HPDE6-E6E7 (cell line): ENCODE results near the gene SBNO1.
"Not testable (repeated sequence)": the region's sequence is repeated elsewhere in the genome, so short reads cannot be mapped to it uniquely, and the experiment has no call there.

ENCODE experiments used
- DNase-seq: peaks from one replicate; pipeline ENCODE4 v3.0.0; 2011; ENCODE audit warnings: missing footprints; ENCODE audit errors: extremely low spot score

Gene SBNO1

GRCh38 chr12:123248996-123249741 is 115.5 kb downstream of the SBNO1 start:
- not testable (repeated sequence) for DNase-seq

DNA sequence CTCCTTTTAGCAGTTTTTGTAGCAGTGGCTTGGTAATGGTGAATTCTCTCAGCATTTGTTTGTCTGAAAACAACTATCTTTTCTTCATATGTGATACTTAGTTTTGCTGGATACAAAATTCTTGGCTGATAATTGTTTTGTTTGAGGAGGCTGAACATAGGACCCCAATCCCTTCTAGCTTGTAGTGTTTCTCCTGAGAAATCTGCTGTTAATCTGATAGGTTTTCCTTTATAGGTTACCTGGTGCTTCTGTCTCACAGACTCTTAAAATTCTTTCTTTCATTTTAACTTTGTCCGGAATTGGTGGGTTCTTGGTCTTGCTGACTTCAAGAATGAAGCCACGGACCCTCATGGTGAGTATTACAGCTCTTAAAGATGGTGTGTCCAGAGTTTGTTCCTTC is 116.5 kb downstream of the SBNO1 start:
- DNase-seq: not testable (repeated sequence)

DNA sequence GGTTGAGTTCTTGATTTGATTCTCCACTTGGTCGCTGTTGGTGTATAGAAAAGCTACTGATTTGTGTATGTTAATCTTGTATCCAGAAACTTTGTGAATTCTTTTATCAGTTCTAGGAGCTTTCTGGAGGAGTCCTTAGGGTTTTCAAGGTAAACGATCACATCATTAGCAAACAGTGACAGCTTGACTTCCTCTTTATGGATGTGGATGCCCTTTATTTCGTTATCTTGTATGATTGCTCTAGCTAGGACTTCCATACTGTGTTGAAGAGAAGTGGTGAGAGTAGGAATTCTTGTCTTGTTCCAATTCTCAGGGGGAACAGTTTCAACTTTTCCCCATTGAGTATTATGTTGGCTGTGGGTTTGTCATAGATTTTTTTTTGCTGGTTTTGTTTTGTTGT is 119.0 kb downstream of the SBNO1 start:
- no peak for DNase-seq

GRCh38 chr12:123243671-123244262 is 120.9 kb downstream of the SBNO1 start:
- no peak for DNase-seq

DNA sequence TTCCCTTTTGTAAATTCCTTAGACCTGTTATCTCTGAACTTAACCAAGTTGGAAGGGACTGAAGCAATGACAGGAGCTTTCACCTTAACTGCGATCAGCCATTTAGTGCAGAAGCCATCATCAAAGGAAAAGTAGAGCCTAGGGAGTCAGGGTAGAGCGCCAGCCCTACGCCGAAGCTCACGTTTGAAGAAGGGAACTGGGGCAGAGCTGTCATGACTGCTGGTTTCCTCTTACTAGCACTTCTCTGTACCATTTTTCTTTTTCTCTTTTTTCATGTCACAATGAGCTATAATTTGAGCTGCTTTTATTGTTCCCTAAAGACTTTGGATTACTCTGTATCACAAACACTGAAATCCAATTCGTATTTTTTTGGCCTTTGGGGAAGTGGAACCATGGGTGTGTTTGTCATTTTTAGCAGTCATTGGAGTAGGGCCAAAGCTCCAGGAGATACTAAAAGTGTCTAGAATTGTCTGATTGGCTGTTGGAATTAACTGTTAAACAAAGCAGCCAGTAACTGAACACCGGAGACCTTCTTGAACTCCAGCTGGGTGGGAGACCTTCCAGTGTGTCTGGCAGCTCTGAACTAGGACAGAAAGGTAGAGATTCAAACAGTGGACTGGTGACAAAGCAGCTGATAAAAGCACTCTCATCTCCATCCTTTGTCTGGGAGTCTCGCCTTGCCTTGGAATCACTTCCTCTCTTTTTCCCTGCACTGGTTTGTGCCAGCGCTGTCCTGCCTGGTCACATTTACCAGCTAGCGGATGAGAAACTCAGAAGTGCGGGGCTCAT is 122.3 kb downstream of the SBNO1 start:
- no peak for DNase-seq
